ENCODE measurements around the gene OSCP1. TPM values are rescaled to one million over a fixed set of nuclear protein-coding genes. Genes with fewer than 3 reads are reported as not detected.

OSCP1 gene
- total RNA-seq, 1 donor from 2014 or later: 5.2 TPM

GRCh38 chr1:36382669-36383068, 67.6 kb downstream of the OSCP1 start:
- Histone ChIP-seq H3K27me3 (no peaks in the 10 kb centered on the region), H3K4me3 (no peak overlapping the region), H3K9me3 (no peaks in the 10 kb centered on the region), H3K27ac (no peak overlapping the region), H3K36me3 (peaks cover 0 to 3% of the 10 kb centered on the region in 2 donors), H3K4me1 (peaks cover 47% of the 10 kb centered on the region)
- intact Hi-C loops (cut with DNase I): loop anchor here (10.0 kb wide), 1 partner anchor 228 kb away; the partner anchor contains the start of gene MAP7D1
- no peak for DNase-seq (ENCODE audit: extremely low spot score in 2 of 2)
- TF ChIP-seq POLR2AphosphoS5 (IDR thresholded peaks at IDR 0.05; ENCODE audit: insufficient read depth in 1 of 2, low read depth in 1 of 2) (no peak), POLR2A (IDR thresholded peaks at IDR 0.05) (no peak), CTCF (IDR thresholded peaks at IDR 0.05) (no peak)

- Histone ChIP-seq H3K4me3 (no peak overlapping the region), H3K36me3 (peaks cover 0 to 3% of the 10 kb centered on the region in 2 donors), H3K9me3 (no peaks in the 10 kb centered on the region), H3K27ac (no peak overlapping the region), H3K4me1 (peaks cover 43% of the 10 kb centered on the region), H3K27me3 (no peaks in the 10 kb centered on the region)
- no peak for DNase-seq (ENCODE audit: extremely low spot score in 2 of 2)
- TF ChIP-seq CTCF (IDR thresholded peaks at IDR 0.05) (no peak), POLR2A (IDR thresholded peaks at IDR 0.05) (no peak), POLR2AphosphoS5 (IDR thresholded peaks at IDR 0.05; ENCODE audit: insufficient read depth in 1 of 2, low read depth in 1 of 2) (no peak)
- intact Hi-C loops (cut with DNase I): loop anchor here (10.0 kb wide), 1 partner anchor 227 kb away; the partner anchor contains the start of gene MAP7D1
Observed at GRCh38 chr1:36382231-36382630, 68.0 kb downstream of the OSCP1 start.

GRCh38 chr1:36381405-36381804, 68.8 kb downstream of the OSCP1 start:
- intact Hi-C loops (cut with DNase I): loop anchor here (10.0 kb wide), 1 partner anchor 227 kb away; the partner anchor contains the start of gene MAP7D1

GRCh38 chr1:36380782-36381181, 69.5 kb downstream of the OSCP1 start:
- intact Hi-C loops (cut with DNase I): loop anchor here (10.0 kb wide), 1 partner anchor 226 kb away; the partner anchor contains the start of gene MAP7D1
- H3K4me1 ChIP-seq: peaks cover 41% of the 10 kb centered on the region

More at GRCh38 chr1:36381405-36381804, 68.8 kb downstream of the OSCP1 start:
- Histone ChIP-seq H3K27ac (no peak overlapping the region), H3K4me3 (no peak overlapping the region), H3K36me3 (peaks cover 0 to 3% of the 10 kb centered on the region in 2 donors), H3K4me1 (peaks cover 36% of the 10 kb centered on the region), H3K27me3 (no peaks in the 10 kb centered on the region), H3K9me3 (no peaks in the 10 kb centered on the region)
- DNase-seq (ENCODE audit: extremely low spot score in 2 of 2): no peak
- TF ChIP-seq POLR2A (IDR thresholded peaks at IDR 0.05): no peak
- no peak for TF ChIP-seq CTCF (IDR thresholded peaks at IDR 0.05)
- TF ChIP-seq POLR2AphosphoS5 (IDR thresholded peaks at IDR 0.05; ENCODE audit: insufficient read depth in 1 of 2, low read depth in 1 of 2): no peak

More at GRCh38 chr1:36380782-36381181, 69.5 kb downstream of the OSCP1 start:
- H3K27ac ChIP-seq: no peak overlapping the region
- H3K9me3 ChIP-seq: no peaks in the 10 kb centered on the region
- no peak overlapping the region for H3K4me3 ChIP-seq
- TF ChIP-seq CTCF (IDR thresholded peaks at IDR 0.05) (no peak), POLR2A (IDR thresholded peaks at IDR 0.05) (no peak), POLR2AphosphoS5 (IDR thresholded peaks at IDR 0.05; ENCODE audit: insufficient read depth in 1 of 2, low read depth in 1 of 2) (no peak)
- no peaks in the 10 kb centered on the region for H3K27me3 ChIP-seq
- no peak for DNase-seq (ENCODE audit: extremely low spot score in 2 of 2)
- H3K36me3 ChIP-seq: peaks cover 0 to 3% of the 10 kb centered on the region in 2 donors

All from vagina (tissue), 2 donors.